Large intestine (tissue), 3 donors: ENCODE results near the gene FCN1. TPM values are rescaled to one million over a fixed set of nuclear protein-coding genes. Genes with fewer than 3 reads are reported as not detected.

ENCODE experiments used
- DNase-seq, 2 donors: peaks; one replicate each; pipeline versions ENCODE4 v3.0.0 to v3.0.0-alpha.2; 2013
- H3K27ac ChIP-seq: one replicate; pipeline ENCODE4 v1.5.1; 2013; ENCODE audit warnings: low read length
- H3K27me3 ChIP-seq: 2 replicates; pipeline ENCODE4 v1.6.1; 2013; ENCODE audit warnings: low read length; ENCODE audit not compliant: control insufficient read depth, insufficient read depth
- H3K36me3 ChIP-seq: 2 replicates; pipeline ENCODE4 v1.6.1; 2013; ENCODE audit warnings: low read length; ENCODE audit not compliant: control insufficient read depth, insufficient read depth
- H3K4me1 ChIP-seq: one replicate; pipeline ENCODE4 v1.6.1; 2013; ENCODE audit warnings: low read length; ENCODE audit not compliant: control insufficient read depth, insufficient read depth
- H3K4me3 ChIP-seq: one replicate; pipeline ENCODE4 v1.5.1; 2013; ENCODE audit warnings: low read length
- H3K9me3 ChIP-seq: one replicate; pipeline ENCODE4 v1.6.1; 2013; ENCODE audit warnings: mild to moderate bottlenecking, low read depth, low read length, moderate library complexity; ENCODE audit not compliant: control insufficient read depth
- WGBS: methylation state at CpG from one replicate; pipeline ENCODE4 v1.1.5; 2013; ENCODE audit warnings: low lambda C conversion rate; ENCODE audit not compliant: insufficient coverage; 5-methylcytosine and 5-hydroxymethylcytosine counted together
- polyA plus RNA-seq: library from polyadenylated mRNA; unstranded; fragments of 120-200 nt; gene quantifications from one replicate; pipeline ENCODE4 v1.2.1, GENCODE V29; 2013

Gene FCN1
- polyA plus RNA-seq, 1 donor = 0.55 TPM

- Histone ChIP-seq H3K27ac (no peak overlapping the region), H3K36me3 (no peaks in the 10 kb centered on the region), H3K27me3 (no peaks in the 10 kb centered on the region), H3K4me3 (no peak overlapping the region), H3K4me1 (no peaks in the 10 kb centered on the region), H3K9me3 (no peaks in the 10 kb centered on the region)
- no peak for DNase-seq
- WGBS = no CpG with 5 or more reads among the region's 22 CpGs
Measured at GRCh38 chr9:134913041-134913712, 4.5 kb downstream of the FCN1 start.

GRCh38 chr9:134912126-134912840 is 5.4 kb downstream of the FCN1 start:
- no CpG with 5 or more reads among the region's 20 CpGs for WGBS

GRCh38 chr9:134909511-134910481 is 7.9 kb downstream of the FCN1 start:
- WGBS = no CpG with 5 or more reads among the region's 24 CpGs
- H3K27me3 ChIP-seq = no peaks in the 10 kb centered on the region
- no peak overlapping the region for H3K27ac ChIP-seq
- no peak overlapping the region for H3K4me3 ChIP-seq
- DNase-seq = no peak
- no peaks in the 10 kb centered on the region for H3K4me1 ChIP-seq
- H3K9me3 ChIP-seq = no peaks in the 10 kb centered on the region
- no peaks in the 10 kb centered on the region for H3K36me3 ChIP-seq

More at GRCh38 chr9:134912126-134912840, 5.4 kb downstream of the FCN1 start:
- DNase-seq = no peak
- Histone ChIP-seq H3K4me3 (no peak overlapping the region), H3K27ac (no peak overlapping the region), H3K36me3 (no peaks in the 10 kb centered on the region), H3K9me3 (no peaks in the 10 kb centered on the region), H3K27me3 (no peaks in the 10 kb centered on the region), H3K4me1 (no peaks in the 10 kb centered on the region)

GRCh38 chr9:134908524-134909309 is 9.0 kb downstream of the FCN1 start:
- DNase-seq = no peak
- H3K4me3 ChIP-seq = no peak overlapping the region
- H3K27ac ChIP-seq = no peak overlapping the region
- H3K36me3 ChIP-seq = no peaks in the 10 kb centered on the region
- no peaks in the 10 kb centered on the region for H3K27me3 ChIP-seq
- no peaks in the 10 kb centered on the region for H3K9me3 ChIP-seq
- no peaks in the 10 kb centered on the region for H3K4me1 ChIP-seq
- WGBS = no CpG with 5 or more reads among the region's 13 CpGs

GRCh38 chr9:134902936-134903335 is 14.8 kb downstream of the FCN1 start:
- Histone ChIP-seq H3K27me3 (no peaks in the 10 kb centered on the region), H3K9me3 (no peaks in the 10 kb centered on the region), H3K4me3 (no peak overlapping the region), H3K36me3 (no peaks in the 10 kb centered on the region), H3K27ac (no peak overlapping the region), H3K4me1 (no peaks in the 10 kb centered on the region)
- no peak for DNase-seq
- 100% methylated on average over 2 of the region's 3 CpGs for WGBS

GRCh38 chr9:134899818-134900217 is 17.9 kb downstream of the FCN1 start:
- Histone ChIP-seq H3K36me3 (no peaks in the 10 kb centered on the region), H3K9me3 (no peaks in the 10 kb centered on the region), H3K4me1 (no peaks in the 10 kb centered on the region), H3K4me3 (no peak overlapping the region), H3K27ac (no peak overlapping the region), H3K27me3 (no peaks in the 10 kb centered on the region)
- no peak for DNase-seq
- no CpG with 5 or more reads among the region's 1 CpG for WGBS

- no peaks in the 10 kb centered on the region for H3K4me1 ChIP-seq
- H3K9me3 ChIP-seq = no peaks in the 10 kb centered on the region
- H3K36me3 ChIP-seq = no peaks in the 10 kb centered on the region
- 88% methylated on average over 1 of the region's 3 CpGs for WGBS
- no peak overlapping the region for H3K27ac ChIP-seq
- no peak for DNase-seq
- no peak overlapping the region for H3K4me3 ChIP-seq
- H3K27me3 ChIP-seq = no peaks in the 10 kb centered on the region
Measured at GRCh38 chr9:134899168-134899567, 18.5 kb downstream of the FCN1 start.

- H3K27me3 ChIP-seq = no peaks in the 10 kb centered on the region
- no peak overlapping the region for H3K4me3 ChIP-seq
- H3K9me3 ChIP-seq = no peaks in the 10 kb centered on the region
- no peak overlapping the region for H3K27ac ChIP-seq
- no CpG with 5 or more reads among the region's 2 CpGs for WGBS
- DNase-seq = no peak
- H3K4me1 ChIP-seq = no peaks in the 10 kb centered on the region
- H3K36me3 ChIP-seq = no peaks in the 10 kb centered on the region
Measured at GRCh38 chr9:134898319-134898718, 19.4 kb downstream of the FCN1 start.

GRCh38 chr9:134897584-134898170 is 20.0 kb downstream of the FCN1 start:
- Histone ChIP-seq H3K9me3 (no peaks in the 10 kb centered on the region), H3K27me3 (no peaks in the 10 kb centered on the region), H3K4me1 (no peaks in the 10 kb centered on the region), H3K36me3 (no peaks in the 10 kb centered on the region), H3K27ac (no peak overlapping the region), H3K4me3 (no peak overlapping the region)
- WGBS = 100% methylated on average over 1 of the region's 2 CpGs
- DNase-seq = no peak
